Measurements from ENCODE around the gene CRIM1.

Gene CRIM1

DNA sequence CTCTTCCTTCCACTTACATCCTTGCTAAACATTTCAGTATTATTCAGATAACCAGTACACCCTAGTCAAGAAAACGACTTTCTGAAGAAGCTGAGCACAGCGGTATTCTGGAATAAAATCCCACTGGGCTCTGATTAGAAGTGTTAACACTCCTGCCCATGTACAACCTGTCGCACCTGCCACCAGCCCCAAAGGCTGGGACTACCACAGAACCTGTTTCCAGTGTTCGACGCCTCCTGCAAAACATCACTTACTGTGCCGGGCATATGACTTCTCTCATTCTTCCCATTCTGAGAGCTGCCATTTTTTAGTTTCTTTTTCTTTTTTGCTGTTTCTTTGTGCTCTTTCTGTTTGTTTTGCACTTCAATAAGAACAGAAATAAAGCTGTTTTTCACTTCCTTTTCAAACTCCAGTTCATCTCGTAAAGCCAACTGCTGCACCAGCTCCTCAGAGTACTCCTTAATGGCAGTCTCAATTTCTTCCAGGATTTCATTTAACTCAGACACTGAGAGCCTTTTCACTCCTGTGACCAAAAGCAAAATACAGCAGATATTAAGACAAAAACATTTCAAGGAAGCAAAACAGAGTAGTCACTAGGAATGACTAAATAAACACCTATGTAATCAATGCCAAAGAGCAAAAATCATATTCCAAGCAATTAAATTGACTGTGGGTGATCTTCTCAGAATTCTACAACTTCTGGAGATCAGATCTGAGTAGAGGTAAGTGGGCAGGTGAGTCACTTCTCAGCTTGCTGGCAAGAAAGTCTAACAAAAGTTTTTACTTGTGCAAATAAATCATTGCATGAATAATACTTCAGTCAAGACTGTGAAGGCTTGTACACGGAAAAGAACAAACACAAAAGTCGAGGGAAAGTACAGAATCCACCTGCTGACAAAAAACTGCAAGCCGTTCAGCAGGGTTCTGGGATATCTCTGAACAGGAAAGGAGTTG, 223.0 kb downstream of the CRIM1 start:
- H3K9ac ChIP-seq (ENCODE audit: low read depth in 1 of 2, low read length in 2 of 2): no peak overlapping the region
- H3K4me1 ChIP-seq (ENCODE audit: control insufficient read depth in 1 of 2, insufficient read depth in 2 of 2, low read length in 2 of 2): no peaks in the 10 kb centered on the region
- no peak overlapping the region for H3K27ac ChIP-seq (ENCODE audit: low read depth, low read length)
- H3K36me3 ChIP-seq (ENCODE audit: control insufficient read depth in 1 of 2, insufficient read depth in 2 of 2, low read length in 2 of 2): peaks cover 19 to 74% of the 10 kb centered on the region in 2 donors
- H3K27me3 ChIP-seq (ENCODE audit: control insufficient read depth in 1 of 2, insufficient read depth in 2 of 2, low read length in 2 of 2): no peaks in the 10 kb centered on the region
- H3K9me3 ChIP-seq (ENCODE audit: control insufficient read depth in 1 of 2, low read length in 2 of 2): no peaks in the 10 kb centered on the region
- H3K4me3 ChIP-seq (ENCODE audit: low read depth in 1 of 2, low read length in 2 of 2): no peak overlapping the region

DNA sequence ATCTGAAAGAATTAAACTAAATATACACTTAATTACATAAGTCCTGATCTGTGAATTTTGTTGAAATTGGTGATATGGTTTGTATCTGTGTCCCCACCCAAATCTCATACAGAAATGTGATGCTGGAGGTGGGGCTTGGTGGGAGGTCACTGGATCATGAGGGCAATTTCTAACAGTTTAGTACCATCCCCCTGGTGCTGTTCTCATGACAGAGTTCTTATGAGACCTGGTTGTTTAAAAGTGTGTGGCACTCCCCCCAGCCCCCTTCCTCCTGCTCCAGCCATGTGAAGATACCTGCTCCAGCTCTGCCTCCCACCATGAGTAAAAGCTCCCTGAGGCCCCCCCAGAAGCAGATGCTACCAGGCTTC, 223.7 kb downstream of the CRIM1 start:
- no peak overlapping the region for H3K4me3 ChIP-seq (ENCODE audit: low read depth in 1 of 2, low read length in 2 of 2)
- H3K36me3 ChIP-seq (ENCODE audit: control insufficient read depth in 1 of 2, insufficient read depth in 2 of 2, low read length in 2 of 2): peaks cover 22 to 74% of the 10 kb centered on the region in 2 donors
- no peak overlapping the region for H3K27ac ChIP-seq (ENCODE audit: low read depth, low read length)

DNA sequence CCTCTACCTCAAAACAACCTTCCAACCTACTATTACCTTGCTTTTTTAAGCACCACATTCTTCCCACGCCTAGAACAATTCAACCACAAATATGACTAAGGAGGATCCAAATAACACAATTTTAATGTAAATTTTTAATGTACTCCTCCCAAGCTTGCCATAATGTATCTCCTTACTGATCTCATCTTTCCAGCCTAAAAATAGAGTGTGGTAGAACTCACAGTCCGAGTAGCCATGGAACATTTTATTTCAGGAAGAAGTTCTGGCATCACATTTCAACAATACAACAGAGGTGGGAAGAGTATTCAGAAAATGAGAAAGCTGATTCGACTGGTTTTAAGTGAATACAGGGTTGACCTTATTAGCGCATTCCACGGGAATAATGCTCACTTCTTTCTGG, 227.0 kb downstream of the CRIM1 start:
- Histone ChIP-seq H3K9me3 (ENCODE audit: control insufficient read depth in 1 of 2, low read length in 2 of 2) (no peaks in the 10 kb centered on the region), H3K9ac (ENCODE audit: low read depth in 1 of 2, low read length in 2 of 2) (no peak overlapping the region), H3K4me1 (ENCODE audit: control insufficient read depth in 1 of 2, insufficient read depth in 2 of 2, low read length in 2 of 2) (no peaks in the 10 kb centered on the region), H3K27me3 (ENCODE audit: control insufficient read depth in 1 of 2, insufficient read depth in 2 of 2, low read length in 2 of 2) (no peaks in the 10 kb centered on the region), H3K27ac (ENCODE audit: low read depth, low read length) (no peak overlapping the region), H3K36me3 (ENCODE audit: control insufficient read depth in 1 of 2, insufficient read depth in 2 of 2, low read length in 2 of 2) (peaks cover 29 to 65% of the 10 kb centered on the region in 2 donors), H3K4me3 (ENCODE audit: low read depth in 1 of 2, low read length in 2 of 2) (no peak overlapping the region)

More for the DNA sequence above, 223.7 kb downstream of the CRIM1 start:
- no peaks in the 10 kb centered on the region for H3K27me3 ChIP-seq (ENCODE audit: control insufficient read depth in 1 of 2, insufficient read depth in 2 of 2, low read length in 2 of 2)
- no peaks in the 10 kb centered on the region for H3K9me3 ChIP-seq (ENCODE audit: control insufficient read depth in 1 of 2, low read length in 2 of 2)
- H3K9ac ChIP-seq (ENCODE audit: low read depth in 1 of 2, low read length in 2 of 2): no peak overlapping the region
- H3K4me1 ChIP-seq (ENCODE audit: control insufficient read depth in 1 of 2, insufficient read depth in 2 of 2, low read length in 2 of 2): no peaks in the 10 kb centered on the region

DNA sequence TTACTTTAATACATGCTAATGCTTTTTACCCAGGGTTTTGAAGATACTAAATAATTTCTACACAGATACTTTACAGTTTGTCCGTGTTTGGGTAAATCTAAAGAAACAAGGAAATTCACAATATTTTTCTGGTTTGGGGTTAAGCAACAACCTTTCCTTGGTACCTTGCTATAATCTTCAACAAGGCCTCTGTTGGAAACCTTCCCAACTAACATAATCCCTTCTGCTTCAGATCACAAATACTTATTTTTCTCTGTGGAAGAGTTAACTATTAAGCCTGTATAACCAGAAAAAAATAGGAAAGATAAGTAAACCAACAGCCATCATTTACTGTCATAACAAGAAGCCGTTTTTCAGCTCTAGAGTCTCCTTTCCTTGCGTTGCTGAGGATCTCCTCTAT, 227.4 kb downstream of the CRIM1 start:
- Histone ChIP-seq H3K9ac (ENCODE audit: low read depth in 1 of 2, low read length in 2 of 2) (no peak overlapping the region), H3K4me3 (ENCODE audit: low read depth in 1 of 2, low read length in 2 of 2) (no peak overlapping the region), H3K36me3 (ENCODE audit: control insufficient read depth in 1 of 2, insufficient read depth in 2 of 2, low read length in 2 of 2) (peaks cover 25 to 63% of the 10 kb centered on the region in 2 donors), H3K9me3 (ENCODE audit: control insufficient read depth in 1 of 2, low read length in 2 of 2) (no peaks in the 10 kb centered on the region), H3K4me1 (ENCODE audit: control insufficient read depth in 1 of 2, insufficient read depth in 2 of 2, low read length in 2 of 2) (no peaks in the 10 kb centered on the region), H3K27me3 (ENCODE audit: control insufficient read depth in 1 of 2, insufficient read depth in 2 of 2, low read length in 2 of 2) (no peaks in the 10 kb centered on the region), H3K27ac (ENCODE audit: low read depth, low read length) (no peak overlapping the region)

DNA sequence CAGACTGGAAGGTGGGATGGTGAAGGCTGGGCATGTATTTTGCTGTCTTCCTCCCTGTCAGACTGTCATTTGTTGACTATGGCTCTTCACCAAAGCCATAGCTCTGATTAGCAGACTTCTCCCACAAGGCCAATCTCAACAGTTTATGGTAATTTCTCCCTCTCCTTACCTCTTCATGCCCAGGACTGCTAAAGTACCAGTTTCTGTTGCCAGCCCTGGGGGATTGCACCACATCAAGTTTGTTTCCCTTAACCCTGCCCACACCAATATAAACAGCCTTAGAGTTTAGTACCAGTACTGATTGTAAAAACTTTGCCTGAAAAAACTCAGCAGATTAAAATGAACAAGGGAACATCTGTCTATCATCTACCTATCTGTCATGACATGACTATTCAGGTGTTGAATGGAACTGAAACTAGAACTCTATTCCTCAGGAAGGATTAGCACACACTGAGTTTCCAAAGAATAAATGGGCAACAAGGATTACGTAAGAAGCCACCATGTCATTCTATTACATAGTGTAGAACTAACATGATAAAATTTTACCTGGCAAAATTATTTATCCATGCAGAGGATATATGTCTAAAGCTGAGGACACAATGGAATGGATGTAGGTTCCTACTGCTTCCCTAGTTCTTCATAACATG, 228.7 kb downstream of the CRIM1 start:
- Histone ChIP-seq H3K4me3 (ENCODE audit: low read depth in 1 of 2, low read length in 2 of 2) (no peak overlapping the region), H3K9ac (ENCODE audit: low read depth in 1 of 2, low read length in 2 of 2) (no peak overlapping the region), H3K9me3 (ENCODE audit: control insufficient read depth in 1 of 2, low read length in 2 of 2) (no peaks in the 10 kb centered on the region), H3K36me3 (ENCODE audit: control insufficient read depth in 1 of 2, insufficient read depth in 2 of 2, low read length in 2 of 2) (peaks cover 26 to 57% of the 10 kb centered on the region in 2 donors), H3K27me3 (ENCODE audit: control insufficient read depth in 1 of 2, insufficient read depth in 2 of 2, low read length in 2 of 2) (no peaks in the 10 kb centered on the region), H3K4me1 (ENCODE audit: control insufficient read depth in 1 of 2, insufficient read depth in 2 of 2, low read length in 2 of 2) (no peaks in the 10 kb centered on the region), H3K27ac (ENCODE audit: low read depth, low read length) (no peak overlapping the region)

DNA sequence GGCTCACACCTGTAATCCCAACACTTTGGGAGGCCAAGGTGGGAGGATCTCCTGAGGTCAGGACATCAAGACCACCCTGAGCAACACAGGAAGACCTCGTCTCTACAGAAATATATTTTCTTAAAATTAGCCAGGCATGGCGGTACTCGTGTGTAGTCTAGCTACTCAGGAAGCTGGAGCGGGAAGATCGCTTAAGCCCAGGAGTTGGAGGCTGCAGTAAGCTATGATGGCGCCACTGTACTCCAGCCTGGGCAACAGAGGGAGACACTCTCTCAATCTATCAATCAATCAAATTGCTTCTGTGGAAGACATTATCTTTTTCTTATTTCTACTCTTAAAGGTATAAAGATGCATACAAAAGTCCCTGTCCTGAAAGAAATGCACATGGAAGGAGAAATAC, 231.1 kb downstream of the CRIM1 start:
- H3K9ac ChIP-seq (ENCODE audit: low read depth in 1 of 2, low read length in 2 of 2): no peak overlapping the region
- no peaks in the 10 kb centered on the region for H3K27me3 ChIP-seq (ENCODE audit: control insufficient read depth in 1 of 2, insufficient read depth in 2 of 2, low read length in 2 of 2)
- H3K9me3 ChIP-seq (ENCODE audit: control insufficient read depth in 1 of 2, low read length in 2 of 2): no peaks in the 10 kb centered on the region
- no peak overlapping the region for H3K4me3 ChIP-seq (ENCODE audit: low read depth in 1 of 2, low read length in 2 of 2)
- peaks cover 30 to 39% of the 10 kb centered on the region in 2 donors for H3K36me3 ChIP-seq (ENCODE audit: control insufficient read depth in 1 of 2, insufficient read depth in 2 of 2, low read length in 2 of 2)
- H3K27ac ChIP-seq (ENCODE audit: low read depth, low read length): no peak overlapping the region
- H3K4me1 ChIP-seq (ENCODE audit: control insufficient read depth in 1 of 2, insufficient read depth in 2 of 2, low read length in 2 of 2): no peaks in the 10 kb centered on the region

DNA sequence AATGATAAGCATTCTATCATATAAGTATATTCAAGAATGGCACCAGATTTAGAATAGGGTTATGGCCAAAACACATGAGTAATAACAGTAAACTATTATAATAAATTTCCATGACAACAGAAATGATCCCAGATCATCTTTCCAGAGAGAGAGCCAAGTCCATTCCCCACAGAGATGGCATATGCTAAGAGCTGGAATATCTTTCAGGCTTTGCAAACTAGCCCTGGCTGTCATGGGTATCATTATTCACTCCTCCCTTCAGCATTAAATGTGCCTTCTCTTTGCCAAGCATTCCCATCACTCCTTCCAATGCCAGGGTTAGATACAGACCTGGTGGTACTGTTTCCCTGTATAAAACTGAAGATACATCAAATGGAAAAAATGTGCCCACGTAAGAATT, 231.5 kb downstream of the CRIM1 start:
- H3K36me3 ChIP-seq (ENCODE audit: control insufficient read depth in 1 of 2, insufficient read depth in 2 of 2, low read length in 2 of 2): peaks cover 30 to 36% of the 10 kb centered on the region in 2 donors
- no peaks in the 10 kb centered on the region for H3K4me1 ChIP-seq (ENCODE audit: control insufficient read depth in 1 of 2, insufficient read depth in 2 of 2, low read length in 2 of 2)
- H3K9ac ChIP-seq (ENCODE audit: low read depth in 1 of 2, low read length in 2 of 2): no peak overlapping the region
- no peak overlapping the region for H3K27ac ChIP-seq (ENCODE audit: low read depth, low read length)
- no peak overlapping the region for H3K4me3 ChIP-seq (ENCODE audit: low read depth in 1 of 2, low read length in 2 of 2)
- no peaks in the 10 kb centered on the region for H3K27me3 ChIP-seq (ENCODE audit: control insufficient read depth in 1 of 2, insufficient read depth in 2 of 2, low read length in 2 of 2)
- no peaks in the 10 kb centered on the region for H3K9me3 ChIP-seq (ENCODE audit: control insufficient read depth in 1 of 2, low read length in 2 of 2)

DNA sequence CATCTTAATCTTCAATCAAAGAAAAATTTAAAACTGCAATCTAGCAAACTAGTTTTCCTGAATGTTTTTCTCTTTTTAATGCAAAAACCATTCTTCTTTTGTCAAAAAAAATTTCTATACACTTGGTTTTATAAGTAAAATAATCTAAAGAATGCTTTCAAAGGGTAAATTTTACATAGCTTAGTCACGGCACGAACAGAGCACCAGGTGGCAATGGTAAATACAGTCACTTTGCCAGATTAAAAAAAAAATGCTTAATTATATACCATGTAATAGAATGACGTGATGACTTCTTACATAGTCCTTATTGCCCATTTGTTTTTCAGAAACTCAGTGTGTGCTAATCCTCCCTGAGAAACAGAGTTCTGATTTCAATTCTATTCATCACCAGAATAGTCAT, 232.0 kb downstream of the CRIM1 start:
- Histone ChIP-seq H3K9me3 (ENCODE audit: control insufficient read depth in 1 of 2, low read length in 2 of 2) (no peaks in the 10 kb centered on the region), H3K4me3 (ENCODE audit: low read depth in 1 of 2, low read length in 2 of 2) (no peak overlapping the region), H3K4me1 (ENCODE audit: control insufficient read depth in 1 of 2, insufficient read depth in 2 of 2, low read length in 2 of 2) (no peaks in the 10 kb centered on the region), H3K36me3 (ENCODE audit: control insufficient read depth in 1 of 2, insufficient read depth in 2 of 2, low read length in 2 of 2) (peaks cover 25 to 32% of the 10 kb centered on the region in 2 donors), H3K27ac (ENCODE audit: low read depth, low read length) (no peak overlapping the region), H3K27me3 (ENCODE audit: control insufficient read depth in 1 of 2, insufficient read depth in 2 of 2, low read length in 2 of 2) (no peaks in the 10 kb centered on the region), H3K9ac (ENCODE audit: low read depth in 1 of 2, low read length in 2 of 2) (no peak overlapping the region)

DNA sequence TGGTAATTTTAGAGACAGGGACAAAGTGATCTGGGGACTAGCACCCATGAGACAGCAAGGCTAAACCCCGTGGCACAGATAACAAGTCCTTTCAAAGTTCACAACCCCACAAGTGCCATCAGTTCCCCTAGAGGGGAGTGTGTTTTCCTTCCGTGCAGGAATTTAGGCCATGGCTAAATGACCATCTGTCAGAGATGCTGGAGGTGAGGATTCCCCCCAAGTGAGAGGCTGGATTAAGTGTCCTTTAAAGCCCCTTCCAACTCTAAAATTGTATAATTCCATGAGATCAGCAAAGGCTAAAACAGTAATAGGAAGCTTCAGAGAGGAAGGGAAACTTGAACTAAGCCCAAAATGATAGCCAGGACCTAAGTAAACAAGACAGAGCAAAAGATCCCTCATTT, 233.7 kb downstream of the CRIM1 start:
- Histone ChIP-seq H3K27me3 (ENCODE audit: control insufficient read depth in 1 of 2, insufficient read depth in 2 of 2, low read length in 2 of 2) (no peaks in the 10 kb centered on the region), H3K36me3 (ENCODE audit: control insufficient read depth in 1 of 2, insufficient read depth in 2 of 2, low read length in 2 of 2) (peaks cover 17% of the 10 kb centered on the region in 2 donors), H3K9ac (ENCODE audit: low read depth in 1 of 2, low read length in 2 of 2) (no peak overlapping the region), H3K27ac (ENCODE audit: low read depth, low read length) (no peak overlapping the region), H3K4me3 (ENCODE audit: low read depth in 1 of 2, low read length in 2 of 2) (no peak overlapping the region), H3K4me1 (ENCODE audit: control insufficient read depth in 1 of 2, insufficient read depth in 2 of 2, low read length in 2 of 2) (no peaks in the 10 kb centered on the region), H3K9me3 (ENCODE audit: control insufficient read depth in 1 of 2, low read length in 2 of 2) (no peaks in the 10 kb centered on the region)

DNA sequence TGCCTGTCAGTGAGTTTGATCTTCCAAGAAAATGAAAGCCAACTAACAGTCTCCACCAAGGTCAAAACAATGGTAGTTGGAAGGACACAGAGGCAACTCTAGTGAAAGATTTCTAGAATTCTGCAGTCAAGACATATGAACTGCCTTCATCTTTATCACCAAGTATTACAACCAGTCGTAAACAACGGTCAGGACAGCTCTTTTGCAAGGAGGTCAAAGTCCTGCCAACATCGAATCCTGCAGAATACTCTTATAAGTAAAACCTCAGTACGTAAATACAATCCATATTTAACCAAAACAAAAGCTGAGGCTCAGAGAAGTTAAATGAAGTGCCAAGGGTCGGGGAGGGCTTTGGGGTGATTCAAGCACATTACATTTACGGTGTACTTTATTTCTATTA, 239.3 kb downstream of the CRIM1 start:
- peak overlapping the region; percentile 3 to 26 for H3K4me3 ChIP-seq (ENCODE audit: low read depth in 1 of 2, low read length in 2 of 2)

More for the DNA sequence above, 239.3 kb downstream of the CRIM1 start:
- H3K36me3 ChIP-seq (ENCODE audit: control insufficient read depth in 1 of 2, insufficient read depth in 2 of 2, low read length in 2 of 2): peaks cover 0 to 1% of the 10 kb centered on the region in 2 donors
- no peak overlapping the region for H3K27ac ChIP-seq (ENCODE audit: low read depth, low read length)
- H3K4me1 ChIP-seq (ENCODE audit: control insufficient read depth in 1 of 2, insufficient read depth in 2 of 2, low read length in 2 of 2): peaks cover 28 to 30% of the 10 kb centered on the region in 2 donors
- no peaks in the 10 kb centered on the region for H3K9me3 ChIP-seq (ENCODE audit: control insufficient read depth in 1 of 2, low read length in 2 of 2)
- H3K9ac ChIP-seq (ENCODE audit: low read depth in 1 of 2, low read length in 2 of 2): no peak overlapping the region
- H3K27me3 ChIP-seq (ENCODE audit: control insufficient read depth in 1 of 2, insufficient read depth in 2 of 2, low read length in 2 of 2): no peaks in the 10 kb centered on the region

Data from duodenal mucosa (tissue), 2 donors.